GM10847 (cell line): ENCODE results near the gene PRRT1B.
A peak's percentile ranks its signal among the peaks of the same experiment; 100 is the strongest.

Experiments
- POLR2A ChIP-seq: IDR thresholded peaks from 2 replicates; pipeline ENCODE4 v1.6.1; 2011; ENCODE audit not compliant: insufficient read length; ENCODE audit errors: extremely low read depth

The PRRT1B gene

DNA sequence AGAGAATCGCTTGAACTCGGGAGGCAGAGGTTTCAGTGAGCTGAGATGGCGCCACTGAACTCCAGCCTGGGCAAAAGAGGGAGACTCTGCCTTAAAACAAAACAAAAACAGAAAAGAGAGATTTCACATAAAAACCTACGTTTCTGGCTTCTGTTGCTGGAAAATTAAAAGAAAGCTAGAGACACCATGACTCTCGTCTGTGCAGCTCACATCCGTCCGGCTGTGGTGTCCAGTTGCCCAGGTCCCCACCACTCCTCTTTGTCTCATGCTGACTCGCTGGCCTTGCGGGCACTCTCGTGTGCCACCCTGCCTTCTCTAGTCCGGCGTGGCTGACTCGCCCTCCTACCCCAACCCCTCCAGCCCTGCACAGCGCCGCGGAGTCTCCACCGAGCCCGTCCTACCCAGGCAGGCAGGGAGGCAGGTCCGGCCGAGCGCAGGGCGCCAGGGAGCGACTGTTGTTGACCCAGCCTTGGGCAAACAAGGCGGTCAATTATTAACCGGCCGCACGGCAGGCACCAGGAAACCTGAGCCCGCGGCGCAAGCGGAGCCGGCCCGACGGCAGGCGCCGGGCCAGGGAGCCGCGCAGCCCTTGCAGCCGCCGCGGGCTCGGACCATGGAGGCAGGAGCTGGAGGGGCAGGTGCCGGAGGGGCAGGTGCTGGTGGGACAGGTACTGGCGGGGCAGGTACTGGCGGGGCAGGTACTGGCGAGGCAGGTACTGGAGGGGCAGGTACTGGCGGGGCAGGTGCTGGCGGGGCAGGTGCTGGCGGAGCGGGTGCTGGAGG is at the start of gene PRRT1B:
Gene PRRT1B, plus strand, starts transcription at position 521 of the 783 bp plus-strand sequence. Its CDS starts 93 bp downstream, at position 614.
- TF ChIP-seq POLR2A: no peak

DNA sequence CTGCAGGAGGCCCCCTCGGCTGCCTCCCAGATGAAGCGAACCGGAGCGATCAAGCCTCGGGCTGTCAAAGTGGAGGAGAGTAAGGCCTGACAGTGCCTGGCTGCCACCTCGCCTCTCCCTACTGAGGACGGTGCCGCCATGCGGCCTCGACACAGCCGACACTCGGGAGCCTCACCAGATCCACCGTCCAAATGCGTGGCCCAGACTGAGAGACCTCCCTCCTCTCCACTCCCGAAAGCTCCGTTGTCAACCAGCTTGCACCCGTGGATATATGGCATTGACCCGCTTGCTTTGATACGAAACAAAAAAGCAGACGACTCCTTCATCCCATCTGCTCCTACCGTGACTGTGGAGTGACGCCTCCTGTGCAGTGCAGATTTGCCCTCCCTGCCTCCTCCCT is 49.5 kb upstream of the PRRT1B start:
- no peak for TF ChIP-seq POLR2A

DNA sequence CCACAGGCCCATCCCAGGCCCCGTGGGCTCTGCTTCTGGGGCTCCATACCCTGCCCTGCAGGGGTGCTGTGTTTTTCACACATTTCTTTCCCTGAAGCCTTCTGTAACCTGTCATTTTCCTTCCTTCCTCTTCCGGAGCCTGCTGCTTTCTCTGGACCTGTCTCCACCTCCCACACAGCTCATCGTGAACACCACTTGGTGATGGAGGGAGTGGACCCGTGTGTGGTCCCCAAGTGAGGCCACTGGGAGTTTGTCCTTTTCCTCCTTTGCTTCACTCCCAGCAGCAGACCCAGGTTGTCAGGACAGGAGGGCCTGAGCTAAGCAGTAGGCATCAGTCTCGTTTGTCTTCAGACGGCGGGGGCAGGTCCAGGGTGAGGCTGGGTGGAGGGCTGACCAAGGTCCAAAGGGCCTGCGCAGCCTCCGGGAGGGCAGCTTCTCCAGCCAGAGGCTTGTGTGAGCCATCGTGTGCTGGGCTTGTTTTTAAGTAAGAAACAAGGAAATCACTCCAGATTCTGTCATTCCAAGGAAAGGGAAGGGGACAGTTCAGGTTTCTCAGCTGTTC is 48.4 kb upstream of the PRRT1B start:
- no peak for TF ChIP-seq POLR2A

DNA sequence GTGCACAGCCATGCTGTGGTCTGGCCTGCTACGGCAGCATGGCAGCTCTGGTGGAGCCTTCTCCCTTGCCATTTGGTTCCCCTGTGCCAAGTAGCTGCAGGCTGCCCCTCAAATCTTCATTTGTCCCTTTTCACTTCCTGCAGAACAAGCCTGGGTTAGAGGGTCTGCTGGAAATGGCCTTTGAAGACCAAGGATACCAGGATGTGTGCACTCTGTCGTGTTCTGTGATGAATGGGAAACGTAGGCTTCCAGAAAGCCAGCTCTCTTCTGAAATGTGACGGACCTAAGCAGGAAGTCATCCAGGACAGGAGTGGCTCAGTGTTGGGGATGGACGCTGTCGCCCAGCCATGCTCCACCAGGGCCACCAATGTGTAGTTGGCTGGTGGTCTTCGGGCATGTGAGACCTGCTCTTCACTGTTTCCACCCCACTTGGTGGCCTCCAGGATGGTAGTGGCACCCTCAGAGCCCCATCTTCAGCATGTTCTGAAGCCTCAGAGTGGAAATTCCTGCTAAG is 46.0 kb upstream of the PRRT1B start:
- no peak for TF ChIP-seq POLR2A

DNA sequence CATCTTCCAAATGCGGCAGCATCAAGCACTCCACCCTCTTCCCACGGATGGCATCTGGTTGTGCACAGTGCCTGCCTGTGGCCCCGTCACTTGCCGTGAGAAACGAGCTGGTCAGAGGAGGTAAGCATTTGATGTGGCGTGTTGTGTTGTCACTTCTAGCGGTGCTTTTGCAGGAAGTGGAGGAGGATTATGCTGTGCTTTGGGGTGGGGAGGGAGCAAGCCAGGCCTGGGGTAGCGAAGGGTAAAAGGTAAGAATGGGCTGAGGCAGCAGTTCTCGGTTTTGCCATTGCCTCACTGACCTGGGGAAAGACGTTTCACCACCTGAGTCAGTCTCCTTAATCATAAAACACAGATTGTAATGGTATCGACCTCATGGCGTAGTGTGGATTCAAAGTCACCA is 44.9 kb upstream of the PRRT1B start:
- TF ChIP-seq POLR2A: no peak

- TF ChIP-seq POLR2A: no peak
Measured at GRCh38 chr9:131500939-131501541, 44.3 kb upstream of the PRRT1B start.

GRCh38 chr9:131502781-131503625 is 42.3 kb upstream of the PRRT1B start, which contains the start of gene POMT1:
Gene POMT1 (plus strand): TSS chr9:131502918. CDS start chr9:131504219, 1,301 bp downstream.
- peak; percentile 62 for TF ChIP-seq POLR2A

GRCh38 chr9:131503626-131504465 is 41.5 kb upstream of the PRRT1B start:
- no peak for TF ChIP-seq POLR2A

DNA sequence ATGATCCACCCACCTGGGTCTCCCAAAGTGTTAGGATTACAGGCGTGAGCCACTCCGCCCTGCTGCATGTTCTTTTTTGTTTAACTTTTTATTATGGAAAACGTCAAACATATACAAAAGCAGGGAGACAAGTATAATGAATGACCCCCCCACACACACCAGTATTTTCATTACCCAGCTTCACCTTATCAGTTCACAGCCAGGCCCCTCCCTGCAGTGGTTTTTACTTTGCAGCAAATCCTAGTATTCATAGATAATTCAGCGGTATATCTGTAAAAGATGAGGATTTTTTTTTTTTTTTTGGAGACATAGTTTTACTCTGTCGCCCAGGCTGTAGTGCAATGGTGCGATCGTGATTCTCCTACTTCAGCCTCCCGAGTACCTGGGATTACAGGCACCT is 40.3 kb upstream of the PRRT1B start:
- no peak for TF ChIP-seq POLR2A

- TF ChIP-seq POLR2A: no peak
Measured at GRCh38 chr9:131511416-131511815, 33.9 kb upstream of the PRRT1B start.

DNA sequence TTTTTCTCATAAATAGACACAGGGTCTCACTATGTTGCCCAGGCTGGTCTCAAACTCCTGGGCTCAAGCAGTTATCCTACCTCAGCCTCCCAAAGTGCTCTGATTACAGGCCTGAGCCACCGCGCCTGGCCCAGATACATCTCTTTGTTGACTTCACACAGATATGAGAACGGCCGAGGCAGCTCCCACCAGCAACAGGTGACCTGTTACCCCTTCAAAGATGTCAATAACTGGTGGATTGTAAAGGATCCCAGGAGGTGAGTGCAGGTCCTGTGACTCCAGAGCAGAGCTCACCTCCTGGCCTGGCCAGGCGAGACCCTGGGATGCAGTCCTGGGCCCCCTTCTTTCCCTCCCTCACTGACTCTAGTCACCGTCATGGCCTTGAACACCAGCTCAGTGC is 33.4 kb upstream of the PRRT1B start:
- no peak for TF ChIP-seq POLR2A

GRCh38 chr9:131513177-131513576 is 32.1 kb upstream of the PRRT1B start:
- TF ChIP-seq POLR2A: no peak

DNA sequence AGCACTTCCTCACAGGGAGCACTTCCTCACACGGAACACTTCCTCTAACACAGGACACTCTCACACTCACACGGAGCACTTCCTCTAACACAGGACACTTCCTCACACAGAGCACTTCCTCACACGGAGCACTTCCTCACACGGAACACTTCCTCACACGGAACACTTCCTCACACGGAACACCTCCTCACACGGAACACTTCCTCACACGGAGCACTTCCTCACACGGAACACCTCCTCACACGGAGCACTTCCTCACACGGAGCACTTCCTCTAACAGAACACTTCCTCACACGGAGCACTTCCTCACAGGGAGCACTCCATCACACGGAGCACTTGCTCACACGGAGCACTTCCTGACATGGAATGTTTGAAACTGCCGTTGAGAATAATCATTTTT is 29.2 kb upstream of the PRRT1B start:
- TF ChIP-seq POLR2A: no peak

DNA sequence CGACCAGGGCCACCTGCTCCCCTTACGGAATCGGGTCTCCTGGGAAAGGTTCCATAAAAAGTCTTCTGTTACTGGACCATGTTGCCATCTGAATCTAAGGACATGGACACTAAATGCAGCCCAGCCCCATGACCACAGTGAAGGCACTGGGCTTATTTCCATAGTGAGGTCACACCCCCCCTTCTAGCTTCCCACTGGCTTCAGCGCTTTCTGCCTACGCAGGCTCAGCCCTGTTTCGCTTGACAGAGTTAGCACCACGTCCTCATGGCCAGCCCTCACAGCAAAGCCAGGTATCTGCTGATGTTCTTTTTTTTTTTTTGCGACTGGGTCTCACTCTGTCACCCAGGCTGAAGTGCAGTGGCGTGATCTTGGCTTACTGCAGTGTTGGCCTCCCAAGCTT is 28.4 kb upstream of the PRRT1B start:
- TF ChIP-seq POLR2A: no peak
